K562 (cell line): ENCODE data around the gene RUNDC3A. TPM values are rescaled to one million over a fixed set of nuclear protein-coding genes. Genes with fewer than 3 reads are reported as not detected.

Experiments
- ATAC-seq: fragments of 200-7000 bp; cut with Tn5 transposase; 3 replicates; pipeline ENCODE4 v1.9.1; 2020; ENCODE audit warnings: moderate library complexity
- BruUV-seq: library from RNA; stranded (reverse); fragments of 400-500 nt; replicated peaks from 2 replicates; lab custom pipeline; 2021; lab: Mats Ljungman, UMichigan
- CTCF ChIA-PET: fragments of 300-600 bp; formaldehyde crosslinking; extraction: SDS; loops from one replicate; lab custom pipeline; 2021; ENCODE audit warnings: low intra/inter-chr PET ratio; lab: Yijun Ruan, JAX
- POLR2A ChIA-PET: fragments of 300-600, 350-650 bp; sonication (Branson Sonifier 250); formaldehyde crosslinking; extraction: SDS; loops from one replicate; lab custom pipeline; 2021; ENCODE audit warnings: antibody characterized with exemption, inconsistent platforms; lab: Yijun Ruan, JAX
- DNase-seq, 4 experiments: peaks; one replicate each; pipeline versions ENCODE4 v3.0.0 to v3.0.0-alpha.2; 2011 to 2018; ENCODE audit warnings: low spot score in 3 of 4, mixed read lengths in 3 of 4; ENCODE audit errors: extremely low read depth in 1 of 4
- FAIRE-seq: peaks from 2 replicates; lab custom pipeline; 2011; peaks lifted over from hg19 to GRCh38; lab: Jason Lieb, UNC
- H2AFZ ChIP-seq: 2 replicates; pipeline ENCODE4 v1.6.0; 2011; ENCODE audit warnings: low read depth, low read length, control low read depth, inconsistent platforms
- H3K27ac ChIP-seq: fragments of 200-600 bp; 3 replicates; pipeline ENCODE4 v1.8.0; 2011; ENCODE audit warnings: low read depth, mild to moderate bottlenecking, control low read depth, inconsistent platforms, low read length, moderate library complexity, mixed read lengths; ENCODE audit errors: extremely low read depth
- H3K27me3 ChIP-seq, 2 experiments: fragments of 300-600 bp in 1 of 2; 2 replicates in 1 of 2; 3 replicates in 1 of 2; pipeline versions ENCODE4 v1.6.0 to v1.8.0; 2011; ENCODE audit warnings: inconsistent platforms in 2 of 2, low read length in 2 of 2, mild to moderate bottlenecking in 1 of 2, mixed read lengths in 1 of 2, moderate library complexity in 1 of 2; ENCODE audit not compliant: control insufficient read depth in 2 of 2, insufficient read depth in 2 of 2
- H3K36me3 ChIP-seq: fragments of 300-600 bp; 3 replicates; pipeline ENCODE4 v1.8.0; 2011; ENCODE audit warnings: mild to moderate bottlenecking, low read length, inconsistent platforms; ENCODE audit not compliant: control insufficient read depth, insufficient read depth
- H3K4me1 ChIP-seq, 2 experiments: fragments of 200-600 bp in 1 of 2; replicated peaks in 1 of 2; 2 replicates in 1 of 2; 3 replicates in 1 of 2; pipeline versions ENCODE4 v1.5.1 to v1.8.0; 2011; ENCODE audit warnings: inconsistent platforms in 2 of 2, low read length in 2 of 2, mild to moderate bottlenecking in 1 of 2, mixed read lengths in 1 of 2, moderate library complexity in 1 of 2; ENCODE audit not compliant: control insufficient read depth in 2 of 2, insufficient read depth in 2 of 2
- H3K4me2 ChIP-seq: 2 replicates; pipeline ENCODE4 v1.6.1; 2011; ENCODE audit warnings: low read length, control low read depth, inconsistent platforms, mixed read lengths; ENCODE audit not compliant: insufficient read depth
- H3K4me3 ChIP-seq: fragments of 200-600 bp; sonication (generic), shearing (Covaris generic); 2 replicates; pipeline ENCODE4 v1.5.1; 2016; ENCODE audit warnings: control low read depth, inconsistent platforms
- H3K79me2 ChIP-seq: fragments of 200-600 bp; 3 replicates; pipeline ENCODE4 v1.8.0; 2011; ENCODE audit warnings: low read length, inconsistent platforms; ENCODE audit not compliant: control insufficient read depth, insufficient read depth
- H3K9ac ChIP-seq, 2 experiments: 2 replicates each; pipeline versions ENCODE4 v1.6.0 to v1.6.1; 2011; ENCODE audit warnings: low read depth in 2 of 2, low read length in 2 of 2, control low read depth in 1 of 2, inconsistent platforms in 1 of 2, mild to moderate bottlenecking in 1 of 2, mixed read lengths in 1 of 2; ENCODE audit not compliant: insufficient read depth in 1 of 2
- H3K9me1 ChIP-seq: one replicate; pipeline ENCODE4 v1.6.0; 2011; ENCODE audit warnings: inconsistent platforms, mild to moderate bottlenecking, low read length, moderate library complexity; ENCODE audit not compliant: control insufficient read depth, insufficient read depth
- H3K9me3 ChIP-seq: replicated peaks from 2 replicates; pipeline ENCODE4 v1.5.1; 2011; ENCODE audit warnings: low read depth, low read length, inconsistent platforms; ENCODE audit not compliant: control insufficient read depth, insufficient read depth
- H4K20me1 ChIP-seq: replicated peaks from 2 replicates; pipeline ENCODE4 v1.6.1; 2011; ENCODE audit warnings: low read length, inconsistent platforms, mixed read lengths; ENCODE audit not compliant: control insufficient read depth, insufficient read depth
- CBX8 ChIP-seq: fragments of 200-600 bp; sonication (generic); IDR thresholded peaks from 2 replicates; pipeline ENCODE4 v1.6.1; 2012; ENCODE audit warnings: borderline replicate concordance, mixed run types, low read depth, mild to moderate bottlenecking, moderate library complexity, mixed read lengths, low read length, control low read depth, inconsistent platforms; ENCODE audit not compliant: poor library complexity, severe bottlenecking; ENCODE audit errors: extremely low read depth
- DACH1 ChIP-seq: fragments of 450-650 bp; IDR thresholded peaks from 2 replicates; pipeline ENCODE4 v1.6.1; 2018; ENCODE audit not compliant: partially characterized antibody
- HDAC3 ChIP-seq: fragments of 450-650 bp; IDR thresholded peaks from 2 replicates; pipeline ENCODE4 v1.6.1; 2018; ENCODE audit warnings: borderline replicate concordance, mild to moderate bottlenecking, moderate library complexity; ENCODE audit not compliant: partially characterized antibody
- PRPF4 ChIP-seq: fragments of 200-400 bp; formaldehyde crosslinking; IDR thresholded peaks from one replicate; pipeline ENCODE4 v1.6.1; 2017; ENCODE audit warnings: low read length, low read depth, mild to moderate bottlenecking; ENCODE audit not compliant: insufficient read depth, poor library complexity, severe bottlenecking
- SETDB1 ChIP-seq: IDR thresholded peaks from one replicate; pipeline ENCODE4 v1.6.1; 2012; ENCODE audit warnings: low read length, control low read depth, inconsistent platforms
- SMAD2 ChIP-seq: fragments of 150-350 bp; IDR thresholded peaks from 2 replicates; pipeline ENCODE4 v1.6.1; 2014; ENCODE audit warnings: low read depth, mild to moderate bottlenecking, low read length
- TSC22D4 ChIP-seq: fragments of 450-650 bp; IDR thresholded peaks from 2 replicates; pipeline ENCODE4 v1.6.1; 2016; ENCODE audit warnings: missing genetic modification characterization, missing biosample characterization, control low read depth
- WGBS: fragments of 100-300 bp; shearing (Covaris generic); methylation state at CpG from one replicate; pipeline ENCODE4 v1.1.6; 2016; ENCODE audit warnings: low coverage, mixed read lengths; ENCODE audit not compliant: insufficient coverage; ENCODE audit errors: missing lambda C conversion rate; 5-methylcytosine and 5-hydroxymethylcytosine counted together
- in situ Hi-C: fragments of 300-500 bp; cut with MboI; formaldehyde crosslinking; loops from 4 replicates; pipeline ENCODE4 v1.15.0; 2018; ENCODE audit warnings: inconsistent platforms, mixed read lengths
- intact Hi-C: fragments of 100-400 bp; cut with micrococcal nuclease; formaldehyde crosslinking; loops from 2 replicates; pipeline ENCODE4 v1.14.2; 2022
- polyA plus RNA-seq, 8 experiments: library from polyadenylated mRNA; depleted of rRNA in 4 of 8; stranded (reverse) in 5 of 8; unstranded in 3 of 8; fragments of >200 nt; fragmentation: Nextera tagmentation in 2 of 8; fragmentation: Illumina TruSeq in 1 of 8; extraction: Ambion mirVana in 2 of 8; extraction: Trizol in 1 of 8; gene quantifications; 2 replicates each; pipeline versions ENCODE4 v1.2.1 to v1.2.3, GENCODE V29; 2011 to 2014; ENCODE audit warnings: inconsistent platforms in 1 of 8, missing spikeins in 1 of 8
- total RNA-seq, 7 experiments: library from RNA; depleted of rRNA in 6 of 7; stranded (reverse); fragments of >200 nt in 6 of 7; fragmentation: Illumina TruSeq in 2 of 7; extraction: Trizol in 2 of 7; gene quantifications; 2 replicates each; pipeline versions ENCODE4 v1.2.1 to v1.2.3, GENCODE V29; 2011 to 2021; ENCODE audit warnings: low replicate concordance in 1 of 7
- TF ChIP-seq, protein P1 (sequence below): fragments of 250-450 bp; sonication (Bioruptor Pico); IDR thresholded peaks from 2 replicates; pipeline ENCODE4 v1.9.0; 2021; ENCODE audit warnings: mild to moderate bottlenecking, inconsistent platforms

Gene RUNDC3A
- total and polyA plus RNA-seq, 9 of the 15 experiments (the other 6 are each of a cell fraction or from before 2014, with no cell fraction given) = not detected

DNA sequence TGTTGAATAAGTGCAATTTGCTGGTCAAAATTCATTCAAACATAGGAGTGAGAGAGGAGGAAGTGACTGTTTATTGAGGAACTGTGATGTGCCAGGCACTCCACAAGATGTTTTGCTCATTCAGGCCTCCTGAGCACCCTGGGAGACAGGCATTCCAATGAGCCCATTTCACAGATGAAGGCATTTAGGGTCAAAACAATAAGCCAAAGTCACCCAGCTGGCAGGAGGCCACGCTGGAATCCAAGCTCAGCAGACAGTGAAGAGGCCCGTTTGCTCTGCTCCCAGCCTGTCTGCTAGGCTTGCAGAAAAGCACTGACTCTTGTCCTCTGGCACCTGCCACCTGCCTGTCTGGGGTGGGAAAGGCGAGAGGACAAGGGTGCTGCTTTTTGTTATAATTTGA is 26.3 kb downstream of the RUNDC3A start:
- peak; percentile 57 for FAIRE-seq
- no peak overlapping the region for H2AFZ ChIP-seq

More for the DNA sequence above, 26.3 kb downstream of the RUNDC3A start:
- no peak for ATAC-seq
- intact Hi-C loops = no loop called here
- Histone ChIP-seq H3K4me2 (no peak overlapping the region), H4K20me1 (no peaks in the 10 kb centered on the region), H3K9ac (no peak overlapping the region), H3K27ac (no peak overlapping the region), H3K4me3 (no peak overlapping the region), H3K9me3 (no peaks in the 10 kb centered on the region), H3K27me3 (no peaks in the 10 kb centered on the region), H3K36me3 (no peaks in the 10 kb centered on the region), H3K9me1 (no peaks in the 10 kb centered on the region), H3K79me2 (no peaks in the 10 kb centered on the region), H3K4me1 (peaks cover 2 to 3% of the 10 kb centered on the region in 2 experiments; a peak in 4 of 5 replicates)
- no peak for DNase-seq
- no peak for TF ChIP-seq SETDB1
- TF ChIP-seq TSC22D4 (tag) = no peak
- TF ChIP-seq HDAC3 = no peak
- TF ChIP-seq, protein P1, sequence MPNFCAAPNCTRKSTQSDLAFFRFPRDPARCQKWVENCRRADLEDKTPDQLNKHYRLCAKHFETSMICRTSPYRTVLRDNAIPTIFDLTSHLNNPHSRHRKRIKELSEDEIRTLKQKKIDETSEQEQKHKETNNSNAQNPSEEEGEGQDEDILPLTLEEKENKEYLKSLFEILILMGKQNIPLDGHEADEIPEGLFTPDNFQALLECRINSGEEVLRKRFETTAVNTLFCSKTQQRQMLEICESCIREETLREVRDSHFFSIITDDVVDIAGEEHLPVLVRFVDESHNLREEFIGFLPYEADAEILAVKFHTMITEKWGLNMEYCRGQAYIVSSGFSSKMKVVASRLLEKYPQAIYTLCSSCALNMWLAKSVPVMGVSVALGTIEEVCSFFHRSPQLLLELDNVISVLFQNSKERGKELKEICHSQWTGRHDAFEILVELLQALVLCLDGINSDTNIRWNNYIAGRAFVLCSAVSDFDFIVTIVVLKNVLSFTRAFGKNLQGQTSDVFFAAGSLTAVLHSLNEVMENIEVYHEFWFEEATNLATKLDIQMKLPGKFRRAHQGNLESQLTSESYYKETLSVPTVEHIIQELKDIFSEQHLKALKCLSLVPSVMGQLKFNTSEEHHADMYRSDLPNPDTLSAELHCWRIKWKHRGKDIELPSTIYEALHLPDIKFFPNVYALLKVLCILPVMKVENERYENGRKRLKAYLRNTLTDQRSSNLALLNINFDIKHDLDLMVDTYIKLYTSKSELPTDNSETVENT (CRISPR knock-in tag) = no peak
- TF ChIP-seq PRPF4 = no peak
- no peak for TF ChIP-seq SMAD2
- no peak for TF ChIP-seq CBX8
- no peak for TF ChIP-seq DACH1
- POLR2A ChIA-PET = no interaction called here
- CTCF ChIA-PET = interaction anchor here (0.7 kb wide), 1 partner anchor 118 kb away, joined by 3 read pairs; no protein-coding TSS in a partner anchor
- 0% methylated on average over 3 of the region's 3 CpGs for WGBS
- in situ Hi-C loops = loop anchor here (25.0 kb wide), 1 partner anchor 397 kb away; the partner anchor contains the start of gene PPY
- BruUV-seq = no TSS peak
